Bronchial epithelial cell (primary cell): ENCODE results near the gene P2RX2. TPM values are rescaled to one million over a fixed set of nuclear protein-coding genes. Genes with fewer than 3 reads are reported as not detected.

Experiments
- DNase-seq: peaks from one replicate; pipeline ENCODE4 v3.0.0-alpha.2; 2010; ENCODE audit warnings: low read depth
- FAIRE-seq: peaks from 2 replicates; lab custom pipeline; 2011; peaks lifted over from hg19 to GRCh38; lab: Jason Lieb, UNC
- H3K27me3 ChIP-seq: 2 replicates; pipeline ENCODE4 v1.5.1; 2011; ENCODE audit warnings: low read length; ENCODE audit not compliant: control insufficient read depth, insufficient read depth
- H3K36me3 ChIP-seq: 2 replicates; pipeline ENCODE4 v1.5.1; 2011; ENCODE audit warnings: low read length; ENCODE audit not compliant: control insufficient read depth, insufficient read depth
- H3K4me3 ChIP-seq: 2 replicates; pipeline ENCODE4 v1.5.1; 2011; ENCODE audit warnings: mild to moderate bottlenecking, low read depth, low read length, control low read depth
- CTCF ChIP-seq: IDR thresholded peaks from 2 replicates; pipeline ENCODE4 v1.5.1; 2011; ENCODE audit warnings: mild to moderate bottlenecking, moderate library complexity, low read length, control low read depth, inconsistent platforms; ENCODE audit not compliant: insufficient read depth, severe bottlenecking
- total RNA-seq: library from RNA; depleted of rRNA; stranded (reverse); fragments of >200 nt; gene quantifications from 2 replicates; pipeline ENCODE4 v1.2.1, GENCODE V29; 2014

The P2RX2 gene
- total RNA-seq, 1 donor from 2014 or later = not detected

GRCh38 chr12:132610051-132610759 is 8.4 kb upstream of the P2RX2 start, which contains the start of gene LRCOL1:
Gene LRCOL1 (minus strand): TSS chr12:132610582. CDS start chr12:132606251, 4,331 bp downstream.
- TF ChIP-seq CTCF = no peak
- peak; percentile 12 for DNase-seq
- peaks cover 12% of the 10 kb centered on the region for H3K27me3 ChIP-seq
- H3K4me3 ChIP-seq = no peak within 1 kb of the TSS
- no peak for FAIRE-seq
- H3K36me3 ChIP-seq = no peaks in the 10 kb centered on the region

- H3K36me3 ChIP-seq = no peaks in the 10 kb centered on the region
- H3K27me3 ChIP-seq = peaks cover 12% of the 10 kb centered on the region
- no peak overlapping the region for H3K4me3 ChIP-seq
- no peak for DNase-seq
- no peak for TF ChIP-seq CTCF
- FAIRE-seq = no peak
These were observed 7.5 kb upstream of the P2RX2 start for GRCh38 chr12:132610866-132611602.

GRCh38 chr12:132611620-132612019 is 7.0 kb upstream of the P2RX2 start:
- H3K27me3 ChIP-seq = peaks cover 12% of the 10 kb centered on the region
- no peak for TF ChIP-seq CTCF
- DNase-seq (no peak), FAIRE-seq (peak; percentile 83)
- H3K4me3 ChIP-seq = no peak overlapping the region
- H3K36me3 ChIP-seq = no peaks in the 10 kb centered on the region

GRCh38 chr12:132614029-132614428 is 4.5 kb upstream of the P2RX2 start:
- FAIRE-seq (no peak), DNase-seq (no peak)
- H3K36me3 ChIP-seq = no peaks in the 10 kb centered on the region
- H3K4me3 ChIP-seq = no peak overlapping the region
- H3K27me3 ChIP-seq = peaks cover 20% of the 10 kb centered on the region
- TF ChIP-seq CTCF = no peak

GRCh38 chr12:132614861-132615578 is 3.6 kb upstream of the P2RX2 start:
- FAIRE-seq (peak; percentile 47), DNase-seq (peak; percentile 63)
- no peak overlapping the region for H3K4me3 ChIP-seq
- TF ChIP-seq CTCF = peak; percentile 91
- H3K27me3 ChIP-seq = peaks cover 20% of the 10 kb centered on the region
- no peaks in the 10 kb centered on the region for H3K36me3 ChIP-seq
